Measurements from ENCODE around the gene CXXC5.

DNA sequence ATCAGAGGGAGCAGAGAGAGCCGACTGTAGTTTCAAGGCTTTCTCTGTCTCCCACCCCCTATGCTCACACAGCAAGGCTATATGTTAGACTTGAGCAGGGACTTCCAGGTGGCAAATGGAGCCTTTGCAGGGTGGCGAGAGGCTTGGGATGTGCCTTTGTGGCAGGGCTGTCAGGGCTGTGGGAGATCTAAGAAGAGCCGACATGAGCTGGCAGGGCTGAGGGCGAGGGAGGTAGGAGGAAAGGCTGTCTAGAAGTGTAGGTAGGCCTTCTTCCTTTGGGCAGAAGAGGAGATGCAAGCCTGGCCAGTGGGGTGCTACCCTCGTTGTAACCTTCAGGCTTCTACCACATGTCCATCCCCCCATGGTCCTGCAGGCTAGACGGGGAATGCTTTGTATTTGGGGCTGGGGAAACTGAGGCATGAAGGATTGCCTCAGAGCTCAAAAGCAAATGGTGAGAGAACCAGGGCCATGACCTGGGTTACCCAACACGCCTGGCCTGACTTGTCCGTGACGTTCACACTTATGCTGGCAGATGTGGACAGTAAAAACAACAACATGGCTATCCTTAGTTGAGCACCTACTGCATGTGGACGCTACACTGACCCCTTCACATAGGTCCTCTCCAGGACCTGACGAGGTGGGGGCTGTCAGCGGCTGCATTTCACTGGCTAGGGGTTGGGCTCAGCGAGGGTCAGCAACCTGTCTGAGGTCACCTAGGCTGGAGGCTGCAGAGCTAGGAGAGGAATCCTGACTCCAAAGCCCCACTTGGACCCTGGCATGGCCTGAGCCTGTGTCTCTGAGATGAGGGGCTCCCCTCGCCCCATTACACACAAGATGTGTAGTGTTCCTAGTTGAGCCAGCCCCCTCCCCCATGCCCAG lies 15.3 kb downstream of the CXXC5 start:
- no peak for TF ChIP-seq CTCF (IDR thresholded peaks at IDR 0.05)
- no peak for TF ChIP-seq ZFX (IDR thresholded peaks at IDR 0.05; ENCODE audit: borderline replicate concordance)
